SK-N-MC (cell line): ENCODE data around the gene OCA2.
"Not testable (repeated sequence)": the region's sequence is repeated elsewhere in the genome, so short reads cannot be mapped to it uniquely, and the experiment has no call there.

Source experiments
- DNase-seq: peaks from one replicate; pipeline ENCODE4 v3.0.0-alpha.2; 2011; ENCODE audit warnings: low read depth, low spot score
- H3K27ac ChIP-seq: fragments of 200-600 bp; sonication (generic); 2 replicates; pipeline ENCODE4 v1.5.1; 2016; ENCODE audit warnings: mixed run types
- H3K36me3 ChIP-seq: fragments of 200-600 bp; sonication (generic); 2 replicates; pipeline ENCODE4 v1.6.1; 2017; ENCODE audit warnings: antibody characterized with exemption, low read length, mixed read lengths; ENCODE audit not compliant: insufficient read depth
- H3K4me3 ChIP-seq: fragments of 200-600 bp; sonication (generic); 2 replicates; pipeline ENCODE4 v1.5.1; 2016
- H3K9ac ChIP-seq: fragments of 200-600 bp; sonication (generic); 2 replicates; pipeline ENCODE4 v1.8.0; 2017; ENCODE audit warnings: mixed run types, mixed read lengths; ENCODE audit not compliant: insufficient read length
- H3K9me3 ChIP-seq: fragments of 200-600 bp; sonication (generic); 2 replicates; pipeline ENCODE4 v1.6.1; 2017; ENCODE audit warnings: low read depth, mild to moderate bottlenecking, antibody characterized with exemption, low read length, moderate library complexity, mixed read lengths
- EZH2 ChIP-seq: fragments of 200-600 bp; sonication (generic); IDR thresholded peaks from one replicate; pipeline ENCODE4 v1.6.1; 2017; ENCODE audit warnings: antibody characterized with exemption
- FOXP2 ChIP-seq: optimal IDR thresholded peaks from 2 replicates; pipeline ENCODE3; 2011; ENCODE audit warnings: mild to moderate bottlenecking, moderate library complexity; ENCODE audit not compliant: insufficient read depth; ENCODE audit errors: extremely low read length, control extremely low read depth
- POLR2AphosphoS5 ChIP-seq: IDR thresholded peaks from 2 replicates; pipeline ENCODE4 v1.6.1; 2012; ENCODE audit warnings: mild to moderate bottlenecking, low read depth, low read length, borderline replicate concordance

OCA2 gene

DNA sequence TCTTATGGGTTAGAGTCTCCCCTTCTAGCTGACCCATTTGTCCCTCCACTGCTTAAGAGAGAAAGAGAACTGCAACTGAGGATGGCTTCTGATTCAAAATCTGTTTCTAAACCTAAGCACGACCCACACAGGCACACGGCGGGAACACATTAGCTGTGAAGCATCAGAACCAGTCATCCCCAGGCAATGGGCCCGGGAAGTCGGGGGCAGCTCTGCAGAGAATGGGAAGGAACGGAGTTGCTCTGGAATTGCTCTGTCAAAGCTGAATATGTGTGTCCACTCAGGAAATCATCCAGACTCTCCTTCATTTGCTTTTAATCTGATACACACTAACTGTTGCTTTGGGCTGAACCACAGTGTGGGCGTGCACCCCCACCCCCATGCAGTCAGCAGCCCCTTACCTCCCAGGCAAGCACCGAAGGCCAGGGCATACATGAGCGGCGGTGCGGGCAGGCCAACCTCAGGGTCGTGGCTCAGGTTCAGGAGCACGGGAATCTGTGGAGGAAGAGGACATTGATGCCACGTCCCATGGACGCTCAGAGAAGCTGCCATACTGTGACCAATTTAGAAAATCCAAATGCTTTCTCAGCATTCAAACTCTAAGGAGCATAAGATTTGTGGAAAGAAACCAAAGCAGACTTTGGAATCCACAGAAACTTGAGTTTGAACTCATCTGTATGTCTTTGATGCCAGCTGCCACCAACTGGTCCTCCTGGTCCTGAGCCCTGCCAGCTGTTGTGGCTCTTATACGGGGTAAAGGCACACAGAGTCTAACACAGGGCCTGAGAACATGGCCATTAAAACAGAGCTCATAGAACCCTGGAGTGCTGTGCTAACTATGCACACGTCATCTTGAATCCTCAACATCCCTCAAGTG is 247.9 kb downstream of the OCA2 start:
- DNase-seq: no peak
- Histone ChIP-seq H3K27ac (no peak overlapping the region), H3K9me3 (no peaks in the 10 kb centered on the region), H3K4me3 (no peak overlapping the region), H3K36me3 (no peaks in the 10 kb centered on the region), H3K9ac (no peak overlapping the region)
- TF ChIP-seq POLR2AphosphoS5 (no peak), EZH2 (no peak), FOXP2 (no peak)

DNA sequence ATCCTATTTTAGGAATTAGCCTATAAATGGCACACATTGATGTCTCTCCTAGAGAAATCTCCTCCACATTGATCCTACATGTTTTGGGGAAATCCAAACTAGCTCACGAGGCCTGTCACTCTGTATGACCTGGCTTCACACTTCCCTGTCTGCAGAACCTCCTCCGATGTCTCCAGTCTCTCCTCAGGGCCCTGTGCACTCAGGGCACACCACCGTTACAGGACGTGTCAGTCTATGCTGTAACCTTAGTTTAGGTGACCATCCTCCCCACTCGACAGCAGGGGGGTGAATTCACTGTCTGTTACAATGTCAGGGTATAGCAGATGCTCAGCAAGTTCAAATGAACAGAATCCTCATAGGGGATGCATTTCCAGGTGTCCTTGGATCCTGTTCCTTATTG is 249.1 kb downstream of the OCA2 start:
- no peak for TF ChIP-seq EZH2
- no peak for TF ChIP-seq FOXP2
- no peak for TF ChIP-seq POLR2AphosphoS5
- Histone ChIP-seq H3K4me3 (no peak overlapping the region), H3K36me3 (no peaks in the 10 kb centered on the region), H3K9ac (no peak overlapping the region), H3K27ac (no peak overlapping the region), H3K9me3 (no peaks in the 10 kb centered on the region)
- DNase-seq: no peak

- not testable (repeated sequence) for H3K9me3 ChIP-seq, H3K36me3 ChIP-seq, H3K9ac ChIP-seq, H3K27ac ChIP-seq, DNase-seq, H3K4me3 ChIP-seq
Observed at GRCh38 chr15:27848936-27849335, 250.2 kb downstream of the OCA2 start.

- no peak overlapping the region for H3K9ac ChIP-seq
- DNase-seq: no peak
- TF ChIP-seq POLR2AphosphoS5 (no peak), EZH2 (no peak), FOXP2 (no peak)
- no peak overlapping the region for H3K27ac ChIP-seq
- no peaks in the 10 kb centered on the region for H3K9me3 ChIP-seq
- H3K4me3 ChIP-seq: no peak overlapping the region
- no peaks in the 10 kb centered on the region for H3K36me3 ChIP-seq
Observed at GRCh38 chr15:27847775-27848710, 251.1 kb downstream of the OCA2 start.

GRCh38 chr15:27846722-27847395 is 252.3 kb downstream of the OCA2 start:
- no peak overlapping the region for H3K4me3 ChIP-seq
- no peaks in the 10 kb centered on the region for H3K36me3 ChIP-seq
- no peaks in the 10 kb centered on the region for H3K9me3 ChIP-seq
- no peak overlapping the region for H3K9ac ChIP-seq
- H3K27ac ChIP-seq: no peak overlapping the region
- DNase-seq: no peak
- TF ChIP-seq EZH2: no peak
- no peak for TF ChIP-seq POLR2AphosphoS5
- TF ChIP-seq FOXP2: no peak

GRCh38 chr15:27845535-27846369 is 253.4 kb downstream of the OCA2 start:
- TF ChIP-seq FOXP2: no peak
- no peak for TF ChIP-seq EZH2
- no peak for DNase-seq
- no peak overlapping the region for H3K4me3 ChIP-seq

DNA sequence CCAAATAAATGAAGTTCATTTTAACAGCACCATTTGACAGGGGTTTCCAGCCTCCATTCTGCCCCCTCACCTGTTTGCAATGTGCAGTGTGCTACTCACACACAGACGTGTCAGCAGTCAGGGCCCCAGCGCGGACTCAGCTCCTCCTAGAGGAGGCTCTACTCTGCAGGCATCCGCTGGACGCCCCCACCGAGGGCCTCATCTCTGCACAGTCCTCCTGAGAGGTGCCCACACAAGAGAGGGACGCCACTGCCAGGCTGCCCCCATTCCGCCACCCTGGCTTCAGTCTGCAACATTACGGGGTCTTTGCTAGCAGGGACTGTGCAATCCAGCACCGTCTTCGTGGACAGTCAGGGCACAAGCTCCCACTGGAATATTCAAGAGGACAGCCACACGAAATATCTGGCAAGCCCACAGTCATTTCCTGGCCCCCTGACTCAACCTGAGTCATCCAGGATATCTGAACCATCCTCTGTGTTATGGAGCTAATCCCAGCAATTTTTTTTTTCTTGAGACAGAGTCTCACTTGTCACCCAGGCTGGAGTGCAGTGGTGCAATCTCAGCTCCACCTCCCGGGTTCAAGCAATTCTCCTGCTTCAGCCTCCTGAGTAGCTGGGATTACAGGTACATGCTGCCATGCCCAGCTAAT is 255.0 kb downstream of the OCA2 start:
- Histone ChIP-seq H3K27ac (no peak overlapping the region), H3K9me3 (no peaks in the 10 kb centered on the region), H3K36me3 (no peaks in the 10 kb centered on the region), H3K4me3 (no peak overlapping the region), H3K9ac (no peak overlapping the region)
- DNase-seq: no peak
- TF ChIP-seq POLR2AphosphoS5 (no peak), EZH2 (no peak), FOXP2 (no peak)

More at GRCh38 chr15:27845535-27846369, 253.4 kb downstream of the OCA2 start:
- H3K9me3 ChIP-seq: no peaks in the 10 kb centered on the region
- no peak overlapping the region for H3K9ac ChIP-seq
- no peaks in the 10 kb centered on the region for H3K36me3 ChIP-seq
- no peak overlapping the region for H3K27ac ChIP-seq
